ENCODE measurements around the gene VSTM4.

The VSTM4 gene

DNA sequence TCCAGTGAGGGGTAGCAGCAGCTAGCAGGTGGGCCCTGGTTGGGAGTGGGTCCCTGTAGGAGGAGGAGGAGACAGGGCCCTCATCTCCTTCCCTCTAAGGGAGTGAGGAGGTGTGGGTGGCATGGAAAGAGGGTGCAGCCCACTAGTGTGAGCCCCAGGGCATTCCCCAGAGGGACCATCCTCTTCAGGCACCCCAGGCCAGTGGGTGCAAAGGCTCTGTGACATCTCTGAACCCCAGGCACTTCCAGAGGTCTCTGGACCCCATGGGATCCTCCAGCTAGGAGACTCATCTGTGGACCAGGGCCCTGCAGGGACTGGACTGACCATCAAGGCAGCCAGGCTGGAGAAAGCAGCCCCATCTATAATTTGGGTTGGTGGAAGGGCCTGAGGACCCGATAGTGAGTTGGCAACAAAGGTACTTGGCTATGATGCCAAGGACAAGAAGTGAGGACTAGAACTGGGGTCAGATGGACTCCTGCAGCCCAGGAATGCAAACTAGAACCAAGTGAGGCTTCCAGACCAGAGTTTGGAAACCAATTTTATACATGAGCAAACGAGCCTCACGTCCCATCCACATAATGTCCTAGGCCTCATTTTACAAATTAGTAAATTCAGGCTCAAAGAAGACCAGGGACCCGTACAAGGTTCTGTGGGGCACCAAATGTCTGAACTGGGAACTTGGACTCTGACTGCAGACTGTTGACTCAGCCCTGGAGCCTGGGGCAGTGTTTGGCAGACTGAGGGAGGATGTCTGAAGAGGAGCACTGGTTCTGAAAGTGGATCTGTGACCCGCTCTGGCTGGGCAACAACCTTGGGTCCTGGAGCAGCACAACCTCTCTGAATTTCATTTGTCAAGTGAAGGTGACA is 1.4 kb upstream of the VSTM4 start:
- DNase-seq (ENCODE audit: low read depth) = no peak

DNA sequence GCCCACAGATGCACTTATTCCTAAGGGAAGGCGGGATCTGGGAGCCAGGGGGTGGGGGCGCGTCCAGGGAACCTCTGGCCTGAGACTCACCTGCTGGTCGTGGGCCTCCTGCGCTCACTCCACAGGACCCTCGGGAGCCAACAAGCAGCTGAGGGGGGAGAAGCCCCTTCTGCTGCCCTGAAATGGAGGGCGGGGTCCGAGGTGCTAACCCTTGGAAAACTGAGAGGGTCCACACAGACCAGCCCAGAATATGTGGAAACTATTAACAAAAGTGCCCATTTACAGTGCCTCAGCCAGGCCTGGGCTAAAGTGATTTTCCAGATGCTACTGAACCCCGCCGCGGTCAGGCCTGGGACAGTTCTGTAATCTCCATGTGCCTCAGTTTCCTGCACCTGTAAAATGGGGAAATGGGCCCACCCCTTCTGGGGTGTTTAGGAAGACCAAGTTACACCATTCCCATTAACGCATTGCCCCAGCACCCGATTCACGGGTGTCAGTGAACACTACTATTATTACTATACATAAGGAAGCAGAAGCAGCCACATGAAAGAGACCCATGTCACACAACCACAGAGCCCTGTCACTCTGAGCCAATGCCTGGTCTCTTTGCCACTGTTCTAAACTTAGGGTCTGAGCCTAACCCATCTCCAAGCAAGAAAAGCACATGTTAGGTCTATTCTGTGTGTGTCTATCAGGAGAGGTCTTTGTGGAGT is 630 bp upstream of the VSTM4 start:
- DNase-seq (ENCODE audit: low read depth) = no peak

DNA sequence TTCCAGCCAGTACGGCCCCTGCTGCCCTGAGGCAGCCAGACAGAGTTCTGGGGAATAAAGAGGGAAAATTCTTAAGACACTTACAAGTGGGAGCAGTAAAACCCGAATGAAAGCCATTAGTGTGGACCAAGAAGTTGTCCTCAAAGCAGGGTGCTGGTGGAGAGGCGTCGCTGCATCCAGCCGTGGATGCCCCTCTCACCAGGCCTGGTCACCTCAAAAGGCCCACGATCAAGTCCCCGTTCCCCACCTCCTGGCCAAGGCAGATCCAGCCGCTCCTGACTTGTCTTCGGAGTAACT is 656 bp downstream of the VSTM4 start:
- no peak for DNase-seq (ENCODE audit: low read depth)

DNA sequence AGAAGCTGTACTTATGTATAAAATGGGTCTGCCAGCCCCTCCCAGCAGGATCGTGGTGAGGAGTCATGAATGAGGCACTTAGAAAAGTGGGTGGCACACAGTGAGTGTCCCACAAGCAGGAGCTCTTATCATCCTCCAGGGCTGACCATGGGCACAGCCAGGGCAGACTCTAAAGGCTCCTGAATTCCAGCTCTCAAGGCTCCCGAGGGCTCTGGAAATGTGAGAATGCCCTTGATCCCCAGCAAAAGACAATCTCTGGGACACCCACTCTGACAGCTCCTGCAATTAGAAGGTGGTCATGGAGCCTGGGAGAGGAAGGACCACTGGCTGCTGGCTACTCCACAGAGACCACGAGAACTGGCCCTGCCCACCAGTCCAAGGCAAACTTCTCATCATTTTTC is 1.6 kb downstream of the VSTM4 start:
- no peak for DNase-seq (ENCODE audit: low read depth)

DNA sequence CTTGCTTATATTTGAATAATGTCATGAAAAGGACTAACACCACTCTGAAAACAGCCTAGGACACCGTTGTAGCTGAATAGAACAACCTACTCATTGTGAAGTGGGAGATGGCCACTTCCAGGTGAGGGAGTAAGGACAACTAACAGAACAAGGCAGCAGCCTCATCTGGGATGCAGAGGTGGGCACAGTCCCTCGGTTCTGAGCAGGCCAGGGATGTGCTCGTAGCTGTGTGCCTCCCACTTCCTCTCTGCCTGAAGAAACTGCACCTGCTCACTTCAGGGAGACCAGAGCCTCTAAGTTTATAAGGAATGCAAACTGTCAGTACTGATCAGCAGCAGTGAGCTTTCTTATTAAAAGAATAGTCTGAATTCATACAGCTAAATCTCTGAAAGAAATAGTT is 2.5 kb downstream of the VSTM4 start:
- DNase-seq (ENCODE audit: low read depth) = no peak

DNA sequence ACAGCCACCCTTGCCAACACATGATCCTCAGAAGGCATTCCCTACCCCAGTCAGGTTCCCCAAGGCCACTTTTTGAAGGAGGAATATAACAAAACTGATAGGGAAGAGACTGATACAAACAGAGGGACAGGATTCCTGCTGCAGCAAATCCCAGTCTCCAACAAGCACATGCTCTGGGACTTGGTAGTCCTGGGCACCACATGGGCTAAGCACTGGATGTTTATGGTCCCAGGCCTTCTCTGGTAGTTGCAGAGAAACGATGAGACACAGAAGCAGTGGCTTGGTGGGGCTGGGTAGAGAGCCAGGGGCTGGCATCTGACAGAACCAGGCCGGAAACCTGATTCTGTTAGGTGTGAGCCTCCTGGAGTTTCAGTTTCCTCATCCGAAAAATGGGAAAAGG is 3.2 kb downstream of the VSTM4 start:
- DNase-seq (ENCODE audit: low read depth) = no peak

DNA sequence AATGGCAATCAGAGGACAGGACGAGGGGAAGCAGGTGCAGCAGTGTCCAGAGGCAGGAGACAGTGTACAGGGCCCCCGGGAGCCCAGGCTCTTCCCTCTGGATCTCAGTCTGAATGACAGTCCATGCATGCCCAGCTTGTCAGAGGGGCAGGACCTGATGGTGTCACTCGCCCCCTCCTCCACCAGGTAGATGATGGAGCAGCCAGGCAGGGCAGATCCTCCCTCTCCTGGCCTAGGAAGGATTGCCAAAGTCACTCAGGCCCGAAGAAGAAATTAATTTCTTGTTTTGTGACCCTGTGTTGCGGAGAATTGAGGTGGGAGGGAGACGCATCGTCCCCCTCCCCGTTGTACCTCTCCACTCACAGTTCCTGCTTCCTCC is 4.0 kb downstream of the VSTM4 start:
- no peak for DNase-seq (ENCODE audit: low read depth)

DNA sequence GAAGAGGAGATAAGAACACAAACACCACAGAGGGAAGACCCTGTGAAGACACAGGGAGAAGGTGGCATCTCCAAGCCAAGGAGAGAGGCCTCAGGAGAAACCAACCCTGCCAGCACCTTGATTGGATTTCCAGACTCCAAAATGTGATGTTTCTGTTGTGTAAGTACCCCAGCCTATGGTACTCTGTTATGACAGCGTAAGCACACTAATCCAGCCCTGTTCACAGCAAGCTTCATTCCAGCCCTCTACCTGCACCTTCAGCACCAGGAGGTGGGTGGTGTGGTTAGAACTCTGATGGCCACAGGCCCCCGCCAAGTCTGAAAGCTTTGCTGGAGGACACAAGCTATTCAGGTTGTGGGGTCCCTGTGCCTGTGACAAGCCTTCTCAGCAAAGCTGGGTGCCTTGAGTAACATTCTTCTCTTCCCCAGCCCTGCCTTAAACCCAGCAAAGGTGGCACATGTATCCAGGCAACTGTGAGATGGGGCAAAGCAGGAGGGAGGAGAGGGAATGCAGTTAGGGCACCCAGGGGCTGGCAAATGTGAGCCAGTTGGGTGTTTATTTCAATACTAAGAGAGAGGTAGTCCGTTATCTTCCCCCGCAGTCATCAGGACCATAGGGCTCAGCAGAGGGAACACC is 4.5 kb downstream of the VSTM4 start:
- no peak for DNase-seq (ENCODE audit: low read depth)

DNA sequence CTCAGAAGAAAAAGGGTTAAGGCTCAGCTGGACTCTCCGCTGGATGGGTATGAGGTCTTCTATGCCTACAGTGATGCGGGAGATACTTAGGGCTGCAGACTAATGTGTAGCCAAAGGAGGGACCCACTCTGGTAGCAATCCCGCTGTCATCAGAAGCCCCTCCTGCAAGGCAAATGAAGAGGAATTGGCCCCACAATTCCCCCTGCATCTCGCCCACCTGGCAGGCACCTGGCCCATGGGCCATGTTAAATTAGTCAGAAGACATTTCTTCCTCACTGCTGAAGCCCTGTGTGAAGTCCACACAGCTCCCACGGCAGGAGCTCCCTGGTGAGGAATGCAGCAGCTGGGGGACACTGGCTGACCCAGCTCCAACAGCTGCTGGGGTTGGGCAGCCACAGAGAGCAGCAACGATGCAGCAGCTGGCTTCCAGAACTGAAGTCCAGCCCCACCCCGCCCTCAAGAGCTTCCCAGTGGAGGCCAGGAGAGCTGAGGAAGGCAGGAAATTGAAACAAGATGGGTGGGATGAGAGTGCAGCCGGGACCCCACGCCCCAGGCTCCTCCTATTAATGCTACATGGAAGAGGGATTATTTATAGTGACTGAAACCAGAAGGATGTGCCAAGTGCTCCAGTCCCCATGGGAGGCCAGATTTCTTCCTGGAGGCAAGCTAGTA is 5.5 kb downstream of the VSTM4 start:
- DNase-seq (ENCODE audit: low read depth) = no peak

DNA sequence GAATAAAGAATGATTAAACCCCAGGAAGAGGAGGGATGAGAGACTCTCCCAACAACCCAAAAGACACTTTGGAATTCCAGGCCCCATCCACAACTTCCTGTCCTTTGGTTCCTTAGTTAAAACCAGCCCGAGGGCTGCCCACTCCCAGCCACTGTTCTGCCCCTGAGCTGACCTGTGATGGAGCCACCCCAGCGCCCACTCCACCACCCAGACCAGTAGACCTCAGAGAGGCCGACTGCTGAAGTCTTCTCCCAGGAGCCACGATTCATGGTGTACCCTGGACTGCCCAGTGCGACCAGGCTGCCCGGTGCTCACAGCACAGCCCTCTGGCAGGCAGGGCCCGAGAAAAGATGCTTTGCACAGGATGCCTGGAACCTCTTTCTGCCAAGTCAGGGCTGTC is 6.7 kb downstream of the VSTM4 start:
- DNase-seq (ENCODE audit: low read depth) = no peak

DNA sequence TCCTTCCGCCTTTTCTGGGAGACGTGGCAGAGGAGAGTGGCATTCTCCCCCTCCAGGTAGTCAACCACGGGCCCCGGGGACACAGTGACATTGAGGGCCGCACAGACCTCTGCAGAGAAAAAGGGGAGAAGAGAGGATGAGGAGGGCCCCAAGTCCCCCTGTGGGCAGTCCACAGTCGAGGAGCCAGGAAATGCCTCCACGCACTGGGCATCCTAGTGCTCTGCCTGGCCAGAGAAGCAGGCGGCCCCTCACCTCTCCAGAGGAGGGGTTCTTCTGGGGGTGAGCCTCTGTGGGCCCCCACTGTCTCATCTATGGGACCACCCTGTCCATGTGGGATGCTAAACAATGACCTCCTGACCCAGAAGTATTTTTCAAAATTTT is 7.4 kb downstream of the VSTM4 start:
- no peak for DNase-seq (ENCODE audit: low read depth)

DNA sequence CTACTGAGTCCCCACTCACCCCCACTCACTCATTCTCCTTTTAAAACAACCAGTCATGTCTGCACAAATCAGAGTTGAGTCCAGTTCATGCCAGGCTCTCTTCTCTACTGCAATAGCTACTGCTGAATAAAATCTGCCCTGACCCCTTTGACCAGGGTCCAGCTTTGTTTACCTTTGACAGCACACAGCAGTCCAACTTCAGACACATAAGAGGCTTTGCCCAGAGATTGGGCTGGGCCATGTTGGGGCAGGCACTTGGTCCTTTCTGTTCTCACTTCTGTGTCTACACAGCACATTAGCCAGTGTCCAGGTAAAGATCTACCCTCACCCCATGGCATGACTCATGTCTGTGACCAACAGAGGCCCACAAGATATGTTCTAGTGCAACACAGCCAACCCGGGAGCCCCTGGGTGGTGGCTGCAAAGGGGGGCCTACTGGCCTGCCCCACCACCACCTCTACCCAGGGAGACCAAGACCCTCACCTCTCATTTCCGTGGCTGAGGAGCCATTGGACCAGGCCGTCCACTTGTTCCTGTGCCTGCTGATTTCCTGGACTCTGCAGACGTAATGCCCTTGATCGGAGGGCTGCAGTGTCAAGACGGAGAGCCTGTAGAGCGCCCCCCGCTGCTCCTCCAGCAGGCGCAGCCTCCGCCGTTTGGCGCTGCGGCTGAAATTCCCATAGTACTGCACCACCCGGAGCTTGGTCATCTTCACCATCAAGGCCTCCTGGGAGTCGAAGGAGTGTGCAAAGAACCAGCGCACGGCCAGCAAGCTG is 8.0 kb downstream of the VSTM4 start:
- no peak for DNase-seq (ENCODE audit: low read depth)

DNA sequence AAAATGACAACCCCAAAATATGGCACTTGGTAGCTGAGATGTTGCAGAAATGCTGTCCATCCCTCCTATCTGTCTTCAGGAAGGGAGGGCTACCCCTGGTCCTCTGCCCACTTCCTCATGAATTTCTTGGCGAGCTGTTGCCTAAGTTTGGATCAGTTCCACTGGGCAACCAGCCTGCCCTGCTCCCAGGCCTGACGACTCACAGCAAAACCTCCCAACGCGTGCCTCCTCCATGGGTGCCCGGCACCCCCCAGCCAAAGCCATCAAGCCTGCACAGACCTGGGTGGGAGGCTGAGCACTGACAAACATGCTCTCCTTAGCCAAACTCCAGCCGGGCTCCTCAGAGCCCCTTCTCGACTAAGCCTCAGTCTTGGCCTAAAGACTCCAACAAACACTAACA is 8.9 kb downstream of the VSTM4 start:
- no peak for DNase-seq (ENCODE audit: low read depth)

DNA sequence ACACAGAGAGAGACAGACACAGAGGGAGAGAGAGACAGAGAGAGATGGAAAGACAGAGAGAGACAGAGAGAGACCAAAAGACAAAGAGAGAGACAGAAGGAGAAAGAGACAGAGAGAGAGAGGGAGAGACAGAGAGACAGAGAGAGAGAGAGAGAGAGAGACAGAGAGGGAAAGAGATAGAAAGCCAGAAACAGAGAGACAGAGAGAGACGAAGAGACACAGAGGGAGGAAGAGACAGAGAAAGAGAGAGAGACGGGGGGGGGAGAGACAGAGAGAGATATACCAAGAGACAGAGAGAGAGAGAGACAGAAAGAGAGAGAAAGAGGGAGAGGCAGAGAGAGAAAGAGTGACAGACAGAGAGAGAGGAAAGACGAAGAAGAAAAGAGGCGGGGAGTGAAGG is 10.2 kb downstream of the VSTM4 start:
- DNase-seq (ENCODE audit: low read depth) = no peak

DNA sequence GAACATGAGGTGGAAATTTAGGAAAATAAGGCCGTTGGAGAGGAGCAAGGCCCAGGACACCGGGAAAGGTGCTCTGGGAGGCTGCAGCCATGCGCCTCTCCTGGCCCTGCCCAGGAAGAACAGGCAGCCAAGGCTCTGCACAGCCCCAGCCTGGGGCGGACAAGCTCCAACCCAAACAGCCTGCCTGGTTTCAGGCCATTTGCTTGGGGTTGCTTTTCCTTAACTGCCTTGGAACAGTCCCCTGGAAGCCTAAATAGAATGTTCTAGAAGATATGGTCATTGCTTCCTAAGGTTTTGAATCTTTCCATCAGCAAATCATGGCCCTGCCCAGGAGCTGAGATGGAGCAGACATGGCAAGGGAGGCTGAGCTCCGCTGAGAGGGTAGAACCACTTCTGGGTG is 11.0 kb downstream of the VSTM4 start:
- no peak for DNase-seq (ENCODE audit: low read depth)

DNA sequence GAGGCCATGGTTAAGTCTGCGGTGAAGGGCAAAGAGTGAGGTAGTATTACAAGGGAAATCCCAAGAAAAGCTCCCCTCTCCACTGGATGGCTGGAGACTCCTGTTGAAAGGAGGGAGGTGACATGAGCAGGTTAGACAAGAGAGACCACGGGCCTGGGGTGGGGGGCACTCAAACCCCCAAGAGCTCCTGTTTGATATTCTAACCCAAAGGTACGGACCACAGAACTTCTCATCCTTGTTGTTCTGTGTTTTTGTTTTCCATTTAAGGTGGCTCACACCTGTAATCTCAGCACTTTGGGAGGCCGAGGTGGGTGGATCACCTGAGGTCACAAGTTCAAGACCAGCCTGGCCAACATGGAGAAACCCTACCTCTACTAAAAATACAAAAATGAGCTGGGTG is 11.6 kb downstream of the VSTM4 start:
- DNase-seq (ENCODE audit: low read depth) = no peak

DNA sequence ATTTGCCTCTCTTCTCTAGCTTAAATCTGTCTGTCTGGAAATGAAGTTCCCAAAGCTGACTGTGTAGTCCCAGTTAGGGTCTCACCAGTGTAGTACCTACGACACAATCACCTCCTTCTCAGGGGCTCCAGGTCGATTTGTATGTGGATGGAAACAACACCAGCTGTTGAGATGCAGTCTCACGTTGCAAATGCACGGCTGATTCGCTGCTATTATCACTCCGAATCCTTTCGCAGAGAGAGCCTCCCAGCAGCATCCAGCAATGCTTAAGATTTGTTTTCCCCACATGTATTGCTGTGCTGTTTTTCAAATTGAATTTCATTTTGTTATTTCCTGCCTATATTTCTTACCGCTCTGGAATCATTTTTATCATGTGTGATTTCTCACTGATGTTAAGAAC is 16.3 kb downstream of the VSTM4 start:
- DNase-seq (ENCODE audit: low read depth) = no peak

DNA sequence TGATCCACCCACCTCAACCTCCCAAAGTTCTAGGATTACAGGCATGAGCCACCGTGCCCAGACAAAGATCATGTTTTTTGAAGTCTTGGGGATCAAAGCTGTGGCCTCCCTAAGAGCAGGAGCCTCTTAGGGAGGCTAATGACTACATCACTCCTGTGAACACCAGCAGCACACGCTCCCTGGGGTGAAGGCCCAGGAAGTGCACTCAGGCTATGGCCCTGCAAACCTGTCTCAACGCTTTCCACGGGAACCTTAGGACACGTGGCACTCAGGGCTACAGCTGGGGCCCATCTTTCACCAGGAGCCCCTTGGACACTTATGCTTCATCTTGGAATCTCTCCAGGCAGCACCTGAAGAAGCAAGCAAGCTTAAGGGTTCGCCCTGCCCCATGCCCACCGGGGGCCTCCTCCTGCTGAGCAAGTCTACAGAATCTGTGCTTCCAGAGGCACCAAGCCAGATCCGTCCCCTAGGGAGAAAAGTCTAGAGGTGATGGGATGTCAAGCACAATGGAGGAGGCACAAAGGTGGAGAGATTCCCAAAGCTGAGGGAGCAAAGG is 18.4 kb downstream of the VSTM4 start:
- DNase-seq (ENCODE audit: low read depth) = no peak

DNA sequence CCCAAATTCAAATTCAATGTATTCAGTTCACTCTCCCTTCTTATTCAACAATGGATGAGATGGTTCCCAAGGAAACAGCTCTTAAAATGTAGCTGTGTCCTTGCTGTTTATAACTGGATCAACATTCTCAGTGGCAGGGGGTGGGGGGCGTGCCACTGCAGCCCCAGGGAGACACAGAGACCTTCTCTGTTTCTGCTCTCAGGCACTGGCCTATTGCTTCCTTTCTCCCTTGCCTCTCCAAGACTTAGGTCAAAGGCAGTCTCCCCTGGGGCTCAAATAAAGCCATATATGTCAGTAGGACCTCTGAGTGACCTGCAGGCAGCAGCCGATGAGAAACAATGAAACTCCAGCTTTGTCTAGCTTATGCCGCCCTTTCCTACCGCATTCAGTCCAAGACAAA is 20.7 kb downstream of the VSTM4 start:
- DNase-seq (ENCODE audit: low read depth) = no peak

DNA sequence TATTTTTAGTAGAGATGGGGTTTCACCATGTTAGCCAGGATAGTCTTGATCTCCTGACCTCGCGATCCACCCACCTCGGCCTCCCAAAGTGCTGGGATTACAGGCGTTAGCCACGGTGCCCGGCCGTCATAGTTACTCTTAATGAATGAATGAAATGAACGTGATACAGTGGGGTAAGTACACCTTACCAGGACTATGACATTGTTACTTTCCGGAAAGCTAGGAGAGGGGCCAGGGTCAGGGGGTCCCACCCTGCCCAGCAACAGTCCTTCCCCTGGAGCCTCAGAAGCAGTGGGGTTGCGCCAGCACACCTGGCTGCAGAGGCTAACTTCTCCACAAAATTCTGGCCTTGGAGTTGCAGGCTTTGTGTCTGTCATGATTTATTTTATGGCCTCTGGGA is 21.4 kb downstream of the VSTM4 start:
- no peak for DNase-seq (ENCODE audit: low read depth)

DNA sequence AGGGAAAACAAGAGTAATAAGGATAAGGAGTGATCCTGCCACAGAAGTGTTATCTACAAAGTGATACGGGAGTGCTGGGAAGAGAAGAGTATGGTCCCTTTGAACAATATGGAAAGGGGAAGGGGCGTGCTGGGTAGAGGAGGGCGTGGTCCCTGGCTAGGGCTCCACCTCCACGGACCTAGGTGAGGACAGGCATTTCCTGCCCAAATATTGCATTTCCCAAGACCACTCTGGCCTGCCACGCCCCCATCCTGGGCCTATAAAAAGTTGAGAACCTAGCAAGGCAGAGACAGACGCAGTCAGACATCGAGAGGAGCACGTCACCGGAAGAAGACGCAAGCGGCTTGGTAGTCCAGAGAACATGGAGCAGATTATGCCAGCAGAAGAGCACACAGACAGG is 22.8 kb downstream of the VSTM4 start:
- no peak for DNase-seq (ENCODE audit: low read depth)

All from stimulated activated CD8-positive, alpha-beta memory T cell treated with anti-CD3 and anti-CD28 coated beads, Interleukin-7, amount 100 ng/mL, for 24 hours (primary cell).